HEK293 (cell line): ENCODE results near the gene ITGB1BP1.
A peak's percentile ranks its signal among the peaks of the same experiment; 100 is the strongest.

Source experiments
- CTCF ChIA-PET: fragments of 350-600 bp; formaldehyde crosslinking; extraction: SDS; loops from one replicate; lab custom pipeline; 2021; ENCODE audit warnings: antibody characterized with exemption; lab: Yijun Ruan, JAX
- POLR2A ChIA-PET: fragments of 300-600 bp; formaldehyde crosslinking; extraction: SDS; loops from one replicate; lab custom pipeline; 2020; ENCODE audit warnings: antibody characterized with exemption, inconsistent platforms; lab: Yijun Ruan, JAX
- H3K27ac ChIP-seq: fragments of 200-500 bp; sonication (Bioruptor generic); 2 replicates; pipeline ENCODE4 v1.5.1; 2014; ENCODE audit warnings: low read depth, low read length, control low read depth, inconsistent platforms; ENCODE audit errors: extremely low read depth
- H3K36me3 ChIP-seq, 2 experiments: fragments of 200-500 bp in 1 of 2; sonication (Bioruptor generic) in 1 of 2; 1 replicate in 1 of 2; 2 replicates in 1 of 2; pipeline ENCODE4 v1.5.1; 2014 to 2017; ENCODE audit warnings: inconsistent platforms in 2 of 2, low read length in 2 of 2; ENCODE audit not compliant: control insufficient read depth in 2 of 2, insufficient read depth in 1 of 2
- H3K4me1 ChIP-seq: fragments of 200-500 bp; sonication (Bioruptor generic); 2 replicates; pipeline ENCODE4 v1.5.1; 2014; ENCODE audit warnings: mild to moderate bottlenecking, low read length, inconsistent platforms; ENCODE audit not compliant: control insufficient read depth, insufficient read depth
- H3K4me3 ChIP-seq: 2 replicates; pipeline ENCODE4 v1.5.1; 2011; ENCODE audit warnings: low read depth, mild to moderate bottlenecking, control low read depth, low read length, moderate library complexity
- H3K9me3 ChIP-seq: fragments of 200-500 bp; sonication (Bioruptor generic); 2 replicates; pipeline ENCODE4 v1.5.1; 2014; ENCODE audit warnings: low read depth, low read length, inconsistent platforms; ENCODE audit not compliant: control insufficient read depth, insufficient read depth
- GLI4 ChIP-seq: fragments of 450-650 bp; formaldehyde crosslinking; IDR thresholded peaks from 2 replicates; pipeline ENCODE4 v1.5.1; 2016; ENCODE audit warnings: missing biosample characterization, missing genetic modification characterization
- HOXA7 ChIP-seq: sonication (generic); formaldehyde crosslinking; IDR thresholded peaks from 2 replicates; pipeline ENCODE4 v1.8.1; 2022; ENCODE audit warnings: missing genetic modification reagents, borderline replicate concordance
- HOXC10 ChIP-seq: sonication (generic); formaldehyde crosslinking; IDR thresholded peaks from 2 replicates; pipeline ENCODE4 v1.8.1; 2023; ENCODE audit warnings: mild to moderate bottlenecking, missing genetic modification reagents
- ZBTB48 ChIP-seq: fragments of 450-650 bp; formaldehyde crosslinking; IDR thresholded peaks from 2 replicates; pipeline ENCODE4 v1.5.1; 2016; ENCODE audit warnings: missing biosample characterization, missing genetic modification characterization
- ZFHX2 ChIP-seq: fragments of 450-650 bp; formaldehyde crosslinking; conservative IDR thresholded peaks from 2 replicates; pipeline ENCODE4 v1.5.1; 2016; ENCODE audit warnings: missing biosample characterization, missing genetic modification characterization
- ZFP69B ChIP-seq: fragments of 450-650 bp; formaldehyde crosslinking; IDR thresholded peaks from 2 replicates; pipeline ENCODE4 v1.5.1; 2016; ENCODE audit warnings: missing biosample characterization, missing genetic modification characterization
- ZNF10 ChIP-seq: fragments of 450-650 bp; formaldehyde crosslinking; IDR thresholded peaks from 2 replicates; pipeline ENCODE4 v1.5.1; 2017; ENCODE audit warnings: missing biosample characterization, missing genetic modification characterization
- ZNF121 ChIP-seq: fragments of 450-650 bp; formaldehyde crosslinking; IDR thresholded peaks from 2 replicates; pipeline ENCODE4 v1.5.1; 2016; ENCODE audit warnings: missing biosample characterization, missing genetic modification characterization
- ZNF2 ChIP-seq: fragments of 450-650 bp; formaldehyde crosslinking; IDR thresholded peaks from 2 replicates; pipeline ENCODE4 v1.5.1; 2016; ENCODE audit warnings: missing biosample characterization, missing genetic modification characterization
- ZNF335 ChIP-seq: fragments of 450-650 bp; formaldehyde crosslinking; conservative IDR thresholded peaks from 2 replicates; pipeline ENCODE4 v1.5.1; 2016; ENCODE audit warnings: missing biosample characterization, missing genetic modification characterization
- ZNF558 ChIP-seq: fragments of 450-650 bp; formaldehyde crosslinking; IDR thresholded peaks from 2 replicates; pipeline ENCODE4 v1.5.1; 2016; ENCODE audit warnings: missing biosample characterization, missing genetic modification characterization
- ZNF571 ChIP-seq: fragments of 450-650 bp; formaldehyde crosslinking; IDR thresholded peaks from 2 replicates; pipeline ENCODE4 v1.5.0; 2017; ENCODE audit warnings: missing biosample characterization, missing genetic modification characterization
- TF ChIP-seq, protein P1 (sequence below): fragments of 450-650 bp; formaldehyde crosslinking; IDR thresholded peaks from 2 replicates; pipeline ENCODE4; 2016; ENCODE audit warnings: missing biosample characterization, missing genetic modification characterization
- TF ChIP-seq, protein P2 (sequence below): fragments of 450-650 bp; formaldehyde crosslinking; IDR thresholded peaks from 2 replicates; pipeline ENCODE4 v1.5.1; 2016; ENCODE audit warnings: missing biosample characterization, missing genetic modification characterization
- TF ChIP-seq, protein P3 (sequence below): fragments of 450-650 bp; formaldehyde crosslinking; IDR thresholded peaks from 2 replicates; pipeline ENCODE4 v1.5.1; 2017; ENCODE audit warnings: missing biosample characterization, missing genetic modification characterization
- TF ChIP-seq, protein P4 (sequence below): fragments of 450-650 bp; formaldehyde crosslinking; IDR thresholded peaks from 2 replicates; pipeline ENCODE4 v1.5.1; 2016; ENCODE audit warnings: missing biosample characterization, missing genetic modification characterization

The ITGB1BP1 gene

DNA sequence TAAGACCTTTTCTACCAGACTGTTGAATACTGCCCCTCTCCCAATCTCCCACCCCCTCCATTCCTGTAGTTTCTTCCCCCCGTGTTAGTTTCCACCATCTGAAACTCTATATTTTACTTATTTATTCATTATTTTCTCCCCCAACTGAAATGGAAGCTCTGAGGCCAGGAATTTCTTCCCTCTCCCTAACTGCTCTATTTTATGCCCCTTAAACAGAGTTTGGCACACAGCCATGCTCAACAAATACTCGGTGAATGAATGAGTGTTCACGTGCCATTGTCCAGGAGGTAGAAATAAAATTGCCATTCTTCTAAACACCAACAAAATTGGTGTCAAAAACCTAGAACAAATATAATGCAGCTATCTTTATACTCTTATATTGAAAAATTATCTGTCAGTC is 5.6 kb downstream of the ITGB1BP1 start:
- H3K9me3 ChIP-seq, result no peaks in the 10 kb centered on the region
- H3K36me3 ChIP-seq, result peaks cover 0 to 29% of the 10 kb centered on the region in 2 experiments; a peak in 2 of 3 replicates
- TF ChIP-seq ZBTB48, result peak; percentile 94
- no peak for TF ChIP-seq ZNF121 (tag by site-specific recombination)
- no peaks in the 10 kb centered on the region; the same call in 1 of the 2 replicates for H3K4me1 ChIP-seq
- no peak overlapping the region for H3K27ac ChIP-seq
- ChIA-PET POLR2A (no interaction called here), CTCF (no interaction called here)
- H3K4me3 ChIP-seq, result no peak overlapping the region

DNA sequence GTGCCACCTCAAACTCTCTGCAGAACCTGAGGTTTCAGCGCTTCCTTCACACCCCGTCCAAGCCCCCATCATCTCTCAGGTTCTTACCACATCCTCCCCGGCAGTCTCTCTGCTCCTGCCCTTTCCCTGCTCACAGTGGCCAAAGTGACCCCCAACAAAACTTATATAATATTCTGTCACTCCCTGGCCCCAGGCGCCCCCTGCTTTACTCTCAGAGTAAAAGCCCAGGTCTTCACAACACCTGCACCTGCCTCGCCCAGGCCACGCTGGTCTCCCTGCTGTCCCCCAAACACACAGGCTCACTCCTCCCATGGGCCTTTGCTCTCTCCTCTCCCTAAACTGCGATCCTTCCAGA is 6.4 kb downstream of the ITGB1BP1 start:
- Histone ChIP-seq H3K36me3 (peaks cover 0 to 35% of the 10 kb centered on the region in 2 experiments; a peak in 2 of 3 replicates), H3K4me1 (no peaks in the 10 kb centered on the region; the same call in 1 of the 2 replicates), H3K27ac (no peak overlapping the region), H3K9me3 (no peaks in the 10 kb centered on the region), H3K4me3 (no peak overlapping the region)
- no peak for TF ChIP-seq ZNF2 (tag by site-specific recombination)
- POLR2A ChIA-PET, result no interaction called here
- CTCF ChIA-PET, result no interaction called here

DNA sequence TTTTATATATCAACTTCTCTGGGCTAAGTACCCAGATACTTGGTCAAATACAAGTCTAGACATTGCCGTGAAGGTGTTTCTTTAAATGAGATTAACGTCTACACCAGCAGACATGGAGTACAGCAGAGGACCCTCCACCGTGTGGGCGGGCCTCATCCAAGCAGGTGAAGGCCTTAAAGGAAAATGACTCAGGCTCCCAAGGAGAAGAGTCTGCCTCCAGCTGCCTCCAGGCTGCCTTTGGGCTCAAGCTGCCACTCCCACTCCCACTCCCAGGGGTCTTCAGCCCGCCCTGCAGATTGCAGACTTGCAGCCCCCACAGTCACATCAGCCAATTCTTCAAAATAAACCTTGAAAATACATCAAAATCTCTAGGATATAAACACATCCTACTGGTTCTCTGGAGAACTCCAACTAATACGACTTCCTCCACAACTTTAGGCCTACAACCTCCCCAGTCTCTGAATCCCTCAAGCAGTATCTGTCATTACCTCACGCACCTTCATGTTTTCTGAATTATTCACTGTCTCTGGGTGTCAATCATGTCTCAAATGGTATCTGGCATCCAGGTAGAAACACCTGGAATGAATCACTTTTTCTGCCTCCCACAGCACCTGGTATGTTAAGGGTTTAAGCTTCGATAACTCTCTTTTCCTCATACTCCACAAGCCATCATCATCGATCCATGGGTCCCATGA is 6.9 kb downstream of the ITGB1BP1 start:
- Histone ChIP-seq H3K4me3 (no peak overlapping the region), H3K36me3 (peaks cover 0 to 37% of the 10 kb centered on the region in 2 experiments; a peak in 2 of 3 replicates), H3K27ac (no peak overlapping the region), H3K4me1 (no peaks in the 10 kb centered on the region; the same call in 1 of the 2 replicates), H3K9me3 (no peaks in the 10 kb centered on the region)
- ChIA-PET CTCF (no interaction called here), POLR2A (no interaction called here)
- TF ChIP-seq, protein P1, sequence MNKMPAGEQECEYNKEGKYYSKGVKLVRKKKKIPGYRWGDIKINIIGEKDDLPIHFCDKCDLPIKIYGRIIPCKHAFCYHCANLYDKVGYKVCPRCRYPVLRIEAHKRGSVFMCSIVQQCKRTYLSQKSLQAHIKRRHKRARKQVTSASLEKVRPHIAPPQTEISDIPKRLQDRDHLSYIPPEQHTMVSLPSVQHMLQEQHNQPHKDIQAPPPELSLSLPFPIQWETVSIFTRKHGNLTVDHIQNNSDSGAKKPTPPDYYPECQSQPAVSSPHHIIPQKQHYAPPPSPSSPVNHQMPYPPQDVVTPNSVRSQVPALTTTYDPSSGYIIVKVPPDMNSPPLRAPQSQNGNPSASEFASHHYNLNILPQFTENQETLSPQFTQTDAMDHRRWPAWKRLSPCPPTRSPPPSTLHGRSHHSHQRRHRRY (tag by site-specific recombination), result no peak
- TF ChIP-seq ZFHX2 (tag by site-specific recombination), result peak; percentile 31
- peak; percentile 78; the same call in 1 of the 2 replicates for TF ChIP-seq ZNF10 (tag by site-specific recombination)

DNA sequence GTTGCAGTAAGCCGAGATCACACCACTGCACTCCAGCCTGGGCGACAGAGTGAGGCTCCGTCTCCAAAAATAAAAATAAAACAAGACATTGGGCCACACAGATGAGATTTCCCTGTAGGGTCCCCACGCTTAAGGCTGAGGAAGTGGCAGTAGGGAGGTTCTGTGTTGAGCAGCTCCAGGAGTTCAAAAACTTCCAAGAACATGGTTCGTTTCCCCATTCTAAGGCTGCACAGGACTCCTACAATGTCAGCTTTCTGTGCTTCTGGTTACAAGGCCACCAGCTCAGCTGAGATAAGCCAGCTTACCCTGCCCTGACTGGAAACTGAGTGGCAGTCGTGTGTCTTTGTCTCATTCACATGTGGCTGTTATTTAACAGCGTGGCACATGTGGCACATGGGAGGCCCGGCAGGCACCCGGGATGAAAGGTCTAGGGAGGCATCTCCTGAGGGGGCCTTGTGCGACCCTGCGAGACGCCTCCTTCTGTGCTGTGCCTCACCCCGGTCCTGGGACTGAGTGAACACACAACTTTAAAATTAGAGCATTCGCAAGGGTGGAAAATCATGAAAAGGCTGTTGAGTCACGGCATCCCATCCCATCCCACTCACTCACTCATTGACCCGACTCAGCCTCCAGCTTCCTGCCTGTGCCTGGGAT is 7.7 kb downstream of the ITGB1BP1 start:
- TF ChIP-seq HOXA7 (no peak), ZNF571 (tag by site-specific recombination) (no peak), ZNF2 (tag by site-specific recombination) (no peak), ZNF558 (no peak), ZNF335 (tag by site-specific recombination) (no peak), ZFP69B (tag by site-specific recombination) (no peak), GLI4 (tag by site-specific recombination) (no peak), HOXC10 (CRISPR knock-in tag) (no peak)
- TF ChIP-seq, protein P2, sequence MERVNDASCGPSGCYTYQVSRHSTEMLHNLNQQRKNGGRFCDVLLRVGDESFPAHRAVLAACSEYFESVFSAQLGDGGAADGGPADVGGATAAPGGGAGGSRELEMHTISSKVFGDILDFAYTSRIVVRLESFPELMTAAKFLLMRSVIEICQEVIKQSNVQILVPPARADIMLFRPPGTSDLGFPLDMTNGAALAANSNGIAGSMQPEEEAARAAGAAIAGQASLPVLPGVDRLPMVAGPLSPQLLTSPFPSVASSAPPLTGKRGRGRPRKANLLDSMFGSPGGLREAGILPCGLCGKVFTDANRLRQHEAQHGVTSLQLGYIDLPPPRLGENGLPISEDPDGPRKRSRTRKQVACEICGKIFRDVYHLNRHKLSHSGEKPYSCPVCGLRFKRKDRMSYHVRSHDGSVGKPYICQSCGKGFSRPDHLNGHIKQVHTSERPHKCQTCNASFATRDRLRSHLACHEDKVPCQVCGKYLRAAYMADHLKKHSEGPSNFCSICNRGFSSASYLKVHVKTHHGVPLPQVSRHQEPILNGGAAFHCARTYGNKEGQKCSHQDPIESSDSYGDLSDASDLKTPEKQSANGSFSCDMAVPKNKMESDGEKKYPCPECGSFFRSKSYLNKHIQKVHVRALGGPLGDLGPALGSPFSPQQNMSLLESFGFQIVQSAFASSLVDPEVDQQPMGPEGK (tag by site-specific recombination), result no peak
- TF ChIP-seq, protein P3, sequence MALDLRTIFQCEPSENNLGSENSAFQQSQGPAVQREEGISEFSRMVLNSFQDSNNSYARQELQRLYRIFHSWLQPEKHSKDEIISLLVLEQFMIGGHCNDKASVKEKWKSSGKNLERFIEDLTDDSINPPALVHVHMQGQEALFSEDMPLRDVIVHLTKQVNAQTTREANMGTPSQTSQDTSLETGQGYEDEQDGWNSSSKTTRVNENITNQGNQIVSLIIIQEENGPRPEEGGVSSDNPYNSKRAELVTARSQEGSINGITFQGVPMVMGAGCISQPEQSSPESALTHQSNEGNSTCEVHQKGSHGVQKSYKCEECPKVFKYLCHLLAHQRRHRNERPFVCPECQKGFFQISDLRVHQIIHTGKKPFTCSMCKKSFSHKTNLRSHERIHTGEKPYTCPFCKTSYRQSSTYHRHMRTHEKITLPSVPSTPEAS (tag by site-specific recombination), result no peak
- TF ChIP-seq, protein P4, sequence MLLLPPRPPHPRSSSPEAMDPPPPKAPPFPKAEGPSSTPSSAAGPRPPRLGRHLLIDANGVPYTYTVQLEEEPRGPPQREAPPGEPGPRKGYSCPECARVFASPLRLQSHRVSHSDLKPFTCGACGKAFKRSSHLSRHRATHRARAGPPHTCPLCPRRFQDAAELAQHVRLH (tag by site-specific recombination), result no peak
- ChIA-PET CTCF (no interaction called here), POLR2A (no interaction called here)
- no peak overlapping the region for H3K27ac ChIP-seq
- no peaks in the 10 kb centered on the region for H3K9me3 ChIP-seq
- H3K4me1 ChIP-seq, result no peaks in the 10 kb centered on the region; the same call in 1 of the 2 replicates
- no peak overlapping the region for H3K4me3 ChIP-seq
- peaks cover 0 to 44% of the 10 kb centered on the region in 2 experiments; a peak in 2 of 3 replicates for H3K36me3 ChIP-seq
